GM12892 (cell line): ENCODE results near the gene SMYD1.

Source experiments
- POLR2A ChIP-seq: IDR thresholded peaks from 2 replicates; pipeline ENCODE4 v1.6.1; 2011; ENCODE audit warnings: low read depth, low read length, control low read depth
- POLR2AphosphoS5 ChIP-seq: IDR thresholded peaks from 2 replicates; pipeline ENCODE4 v1.6.1; 2011; ENCODE audit warnings: low read depth, low read length, control low read depth

DNA sequence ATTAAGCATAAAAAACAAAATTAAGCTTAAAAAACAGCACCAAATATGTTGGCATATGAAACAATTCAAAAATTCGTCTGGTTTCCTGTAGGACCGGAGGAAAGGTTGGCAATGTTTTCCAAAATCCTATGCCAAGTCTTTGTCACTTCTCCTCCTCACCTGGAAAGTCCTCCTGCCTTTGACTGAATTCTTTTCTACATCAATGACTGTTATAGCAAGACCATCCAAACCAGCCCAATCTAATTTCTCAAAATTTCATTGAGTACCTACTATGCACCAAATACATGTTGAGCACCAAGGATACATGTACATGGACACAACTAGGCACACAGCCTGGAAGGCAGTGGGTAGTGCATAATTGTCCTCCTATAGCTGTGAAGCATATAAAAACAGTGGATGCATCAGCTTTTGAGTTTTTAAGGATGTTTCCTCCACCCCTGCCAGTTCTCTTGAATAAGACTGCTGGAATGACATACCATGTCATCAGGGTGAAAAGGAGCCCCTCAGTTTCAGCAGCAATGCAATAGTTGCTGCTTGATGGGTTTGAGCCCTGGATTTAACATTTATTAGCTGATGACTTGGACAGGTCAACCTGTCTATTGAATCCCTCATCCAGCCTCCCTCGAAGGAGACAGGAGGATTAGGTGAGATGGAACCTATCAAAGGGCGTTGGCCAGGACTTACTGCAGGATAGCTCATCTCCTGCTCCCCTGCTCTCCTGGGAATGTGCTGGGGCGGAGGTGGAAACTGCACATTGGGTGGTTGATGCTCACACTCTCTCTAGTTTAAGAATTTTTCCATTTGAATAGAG lies 55.7 kb downstream of the SMYD1 start:
- TF ChIP-seq POLR2AphosphoS5 (no peak), POLR2A (no peak)
